Measurements from ENCODE around the gene MYO1F. TPM values are rescaled to one million over a fixed set of nuclear protein-coding genes. Genes with fewer than 3 reads are reported as not detected.

MYO1F gene
- total RNA-seq, 2 experiments from 2014 or later: 21.0 to 21.4 TPM

DNA sequence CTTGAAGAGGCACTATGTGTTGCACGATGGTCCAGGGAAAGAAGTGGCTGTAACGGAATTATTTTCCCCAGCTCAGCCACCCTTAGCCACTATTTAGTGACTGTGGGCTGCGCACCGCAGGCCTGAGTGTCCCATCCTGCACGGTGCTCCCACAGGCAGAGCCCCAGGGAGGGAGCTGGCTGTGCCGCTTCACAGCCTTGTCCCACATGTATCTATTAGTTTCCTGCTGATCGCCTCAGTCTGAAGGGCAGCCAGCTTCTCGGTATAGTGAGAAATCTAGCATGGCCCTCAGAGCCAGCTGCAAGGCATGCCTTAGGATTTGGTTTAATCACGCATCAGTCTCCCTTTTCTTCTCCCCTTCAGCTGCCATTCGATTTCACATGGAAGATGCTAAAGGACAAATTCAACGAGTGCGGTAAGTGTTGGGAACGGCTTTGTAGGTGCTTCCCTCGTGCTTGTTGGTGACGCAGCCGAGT lies 90.5 kb downstream of the MYO1F start:
- H3K4me1 Mint-ChIP-seq (ENCODE audit: low read depth): peaks cover 44% of the 10 kb centered on the region
- ChIA-PET CTCF (interaction anchor here (0.8 to 3.9 kb wide), 7 partner anchors 19 to 92 kb away, joined by 3 to 39 read pairs (median 6); partner anchors contain the start of gene MYO1F), POLR2A (interaction anchor here (0.8 to 2.4 kb wide), 6 partner anchors 22 to 542 kb away, joined by 3 to 15 read pairs (median 4); partner anchors contain the start of genes MYO1F and ZNF414)
- no peaks in the 10 kb centered on the region for H3K9me3 Mint-ChIP-seq
- TF ChIP-seq, protein P1, sequence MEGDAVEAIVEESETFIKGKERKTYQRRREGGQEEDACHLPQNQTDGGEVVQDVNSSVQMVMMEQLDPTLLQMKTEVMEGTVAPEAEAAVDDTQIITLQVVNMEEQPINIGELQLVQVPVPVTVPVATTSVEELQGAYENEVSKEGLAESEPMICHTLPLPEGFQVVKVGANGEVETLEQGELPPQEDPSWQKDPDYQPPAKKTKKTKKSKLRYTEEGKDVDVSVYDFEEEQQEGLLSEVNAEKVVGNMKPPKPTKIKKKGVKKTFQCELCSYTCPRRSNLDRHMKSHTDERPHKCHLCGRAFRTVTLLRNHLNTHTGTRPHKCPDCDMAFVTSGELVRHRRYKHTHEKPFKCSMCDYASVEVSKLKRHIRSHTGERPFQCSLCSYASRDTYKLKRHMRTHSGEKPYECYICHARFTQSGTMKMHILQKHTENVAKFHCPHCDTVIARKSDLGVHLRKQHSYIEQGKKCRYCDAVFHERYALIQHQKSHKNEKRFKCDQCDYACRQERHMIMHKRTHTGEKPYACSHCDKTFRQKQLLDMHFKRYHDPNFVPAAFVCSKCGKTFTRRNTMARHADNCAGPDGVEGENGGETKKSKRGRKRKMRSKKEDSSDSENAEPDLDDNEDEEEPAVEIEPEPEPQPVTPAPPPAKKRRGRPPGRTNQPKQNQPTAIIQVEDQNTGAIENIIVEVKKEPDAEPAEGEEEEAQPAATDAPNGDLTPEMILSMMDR (IDR thresholded peaks at IDR 0.05): no peak
- peak overlapping the region; percentile 93 for H3K27ac Mint-ChIP-seq
- peaks cover 62% of the 10 kb centered on the region for H3K36me3 Mint-ChIP-seq (ENCODE audit: low read depth)
- ATAC-seq (no peak), DNase-seq (no peak)
- intact Hi-C loops (cut with micrococcal nuclease): no loop called here
- H3K27me3 Mint-ChIP-seq: no peaks in the 10 kb centered on the region
- peak overlapping the region; percentile 12 for H3K4me3 Mint-ChIP-seq

- H3K4me3 Mint-ChIP-seq: no peak overlapping the region
- H3K27ac Mint-ChIP-seq: peak overlapping the region; percentile 93
- no peaks in the 10 kb centered on the region for H3K27me3 Mint-ChIP-seq
- H3K9me3 Mint-ChIP-seq: no peaks in the 10 kb centered on the region
- ChIA-PET POLR2A (interaction anchor here (1.5 to 2.4 kb wide), 2 partner anchors 28 to 93 kb away, joined by 3 to 15 read pairs; partner anchors contain the start of gene ZNF414), CTCF (interaction anchor here (1.1 to 3.9 kb wide), 3 partner anchors 34 to 93 kb away, joined by 3 to 39 read pairs (median 8); partner anchors contain the start of gene MYO1F)
- DNase-seq (no peak), ATAC-seq (no peak)
- peaks cover 53% of the 10 kb centered on the region for H3K4me1 Mint-ChIP-seq (ENCODE audit: low read depth)
- intact Hi-C loops (cut with micrococcal nuclease): no loop called here
- TF ChIP-seq, protein P1 (IDR thresholded peaks at IDR 0.05): no peak
- peaks cover 71% of the 10 kb centered on the region for H3K36me3 Mint-ChIP-seq (ENCODE audit: low read depth)
Observed at GRCh38 chr19:8485561-8486371, 91.5 kb downstream of the MYO1F start.

GRCh38 chr19:8484331-8484894 lies 92.8 kb downstream of the MYO1F start:
- intact Hi-C loops (cut with micrococcal nuclease): no loop called here
- H3K4me3 Mint-ChIP-seq: no peak overlapping the region
- peaks cover 75% of the 10 kb centered on the region for H3K36me3 Mint-ChIP-seq (ENCODE audit: low read depth)
- no peaks in the 10 kb centered on the region for H3K9me3 Mint-ChIP-seq
- ChIA-PET POLR2A (no interaction called here), CTCF (interaction anchor here (1.1 kb wide), 1 partner anchor 130 kb away, joined by 3 read pairs; no protein-coding TSS in a partner anchor)
- peaks cover 59% of the 10 kb centered on the region for H3K4me1 Mint-ChIP-seq (ENCODE audit: low read depth)
- H3K27me3 Mint-ChIP-seq: no peaks in the 10 kb centered on the region
- TF ChIP-seq, protein P1 (IDR thresholded peaks at IDR 0.05): no peak
- no peak for ATAC-seq
- DNase-seq: no peak
- no peak overlapping the region for H3K27ac Mint-ChIP-seq

- DNase-seq: no peak
- Mint-ChIP-seq H3K9me3 (no peaks in the 10 kb centered on the region), H3K4me1 (ENCODE audit: low read depth) (peaks cover 69% of the 10 kb centered on the region), H3K4me3 (no peak overlapping the region), H3K36me3 (ENCODE audit: low read depth) (peaks cover 76% of the 10 kb centered on the region), H3K27me3 (no peaks in the 10 kb centered on the region), H3K27ac (peak overlapping the region; percentile 53)
- ChIA-PET CTCF (interaction anchor here (0.9 to 5.3 kb wide), 3 partner anchors 70 to 129 kb away, joined by 3 to 31 read pairs (median 3); partner anchors contain the start of gene MARCHF2), POLR2A (interaction anchor here (0.6 to 1.9 kb wide), 6 partner anchors 9 to 119 kb away, joined by 3 to 5 read pairs (median 4); partner anchors contain the start of genes ANGPTL4 and ZNF414)
- TF ChIP-seq, protein P1 (IDR thresholded peaks at IDR 0.05): no peak
- ATAC-seq: no peak
- intact Hi-C loops (cut with micrococcal nuclease): no loop called here
Observed at GRCh38 chr19:8483165-8483564, 94.1 kb downstream of the MYO1F start.

All from activated CD8-positive, alpha-beta T cell treated with anti-CD3 and anti-CD28 coated beads for 36 hours (primary cell).